ENCODE data around the gene CDH13. TPM values are rescaled to one million over a fixed set of nuclear protein-coding genes. Genes with fewer than 3 reads are reported as not detected.

CDH13 gene
- total RNA-seq, 1 experiment from 2014 or later, result 62.5 TPM

DNA sequence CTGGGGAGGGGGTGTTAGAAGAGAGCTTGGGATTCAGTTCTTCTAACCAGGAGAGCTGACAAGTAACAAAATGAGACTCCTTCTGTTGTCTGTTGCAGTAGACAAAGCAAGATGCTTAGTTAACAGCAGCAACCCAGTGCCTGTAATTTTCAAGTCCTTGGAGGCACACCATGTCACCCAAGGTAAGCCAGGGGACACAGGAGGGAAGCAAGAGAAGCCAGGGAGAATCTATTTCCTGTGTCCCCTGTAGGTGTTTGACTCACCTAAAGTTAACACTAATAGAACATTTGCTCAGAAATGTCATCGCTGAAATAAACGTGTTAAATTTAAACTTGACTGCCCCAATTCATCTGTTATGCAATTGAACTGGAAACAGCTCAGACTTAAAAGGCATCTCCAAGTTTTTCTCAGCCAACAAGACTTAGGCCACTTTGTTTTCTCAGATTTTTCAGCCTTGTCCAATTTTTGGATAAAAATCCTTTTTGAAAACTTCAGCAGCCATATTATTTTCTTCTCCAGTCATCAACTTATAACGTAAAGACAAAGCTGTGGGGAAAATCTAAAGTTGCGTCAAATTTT, 257.6 kb downstream of the CDH13 start:
- Histone ChIP-seq H3K36me3 (peaks cover 2% of the 10 kb centered on the region; the same call in 1 of the 2 replicates), H3K4me3 (no peak overlapping the region), H3K27me3 (replicated peaks) (no peaks in the 10 kb centered on the region)

DNA sequence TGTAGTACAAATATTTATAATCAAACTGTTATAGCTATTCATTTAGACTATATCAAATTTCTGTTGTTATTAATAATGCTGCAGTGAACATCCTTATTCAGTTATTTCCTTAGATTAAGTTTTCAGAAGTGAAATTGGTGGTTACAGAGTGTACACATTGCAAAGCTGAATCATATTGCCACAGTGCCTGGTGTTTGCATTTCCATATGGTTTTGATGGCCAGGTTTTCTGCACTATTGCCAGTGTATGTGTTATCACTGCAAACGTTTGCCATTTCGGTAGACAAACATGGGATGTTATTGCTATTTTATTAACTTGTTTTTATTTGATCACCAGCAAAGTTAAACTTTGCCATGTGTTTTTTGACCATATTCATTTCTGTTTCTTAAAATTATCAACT, 259.4 kb downstream of the CDH13 start:
- no peak overlapping the region for H3K4me3 ChIP-seq
- peaks cover 8% of the 10 kb centered on the region for H3K4me1 ChIP-seq (replicated peaks)
- no peak overlapping the region for H3K27ac ChIP-seq
- no peaks in the 10 kb centered on the region for H3K9me3 ChIP-seq (replicated peaks)
- DNase-seq (ENCODE audit: low read depth in 1 of 2, low spot score in 2 of 2), result no peak
- peaks cover 2% of the 10 kb centered on the region; the same call in 1 of the 2 replicates for H3K36me3 ChIP-seq
- H3K27me3 ChIP-seq (replicated peaks), result no peaks in the 10 kb centered on the region

More for the DNA sequence above, 257.6 kb downstream of the CDH13 start:
- no peak overlapping the region for H3K27ac ChIP-seq
- no peak for DNase-seq (ENCODE audit: low read depth in 1 of 2, low spot score in 2 of 2)
- no peaks in the 10 kb centered on the region for H3K9me3 ChIP-seq (replicated peaks)
- peaks cover 8% of the 10 kb centered on the region for H3K4me1 ChIP-seq (replicated peaks)

- no peaks in the 10 kb centered on the region for H3K9me3 ChIP-seq (replicated peaks)
- no peak overlapping the region for H3K27ac ChIP-seq
- peaks cover 12% of the 10 kb centered on the region for H3K4me1 ChIP-seq (replicated peaks)
- peak in 1 of 2 experiments; percentile 53 for DNase-seq (ENCODE audit: low read depth in 1 of 2, low spot score in 2 of 2)
- no peaks in the 10 kb centered on the region for H3K27me3 ChIP-seq (replicated peaks)
- no peak overlapping the region for H3K4me3 ChIP-seq
- no peaks in the 10 kb centered on the region for H3K36me3 ChIP-seq
Measured at GRCh38 chr16:82888591-82889001, 261.8 kb downstream of the CDH13 start.

GRCh38 chr16:82891424-82891823, 264.7 kb downstream of the CDH13 start:
- no peak overlapping the region for H3K27ac ChIP-seq
- DNase-seq (ENCODE audit: low read depth in 1 of 2, low spot score in 2 of 2), result no peak
- H3K36me3 ChIP-seq, result no peaks in the 10 kb centered on the region
- no peaks in the 10 kb centered on the region for H3K27me3 ChIP-seq (replicated peaks)
- peaks cover 12% of the 10 kb centered on the region for H3K4me1 ChIP-seq (replicated peaks)
- H3K4me3 ChIP-seq, result no peak overlapping the region
- H3K9me3 ChIP-seq (replicated peaks), result no peaks in the 10 kb centered on the region

GRCh38 chr16:82891918-82892317, 265.1 kb downstream of the CDH13 start:
- H3K27ac ChIP-seq, result no peak overlapping the region
- H3K27me3 ChIP-seq (replicated peaks), result no peaks in the 10 kb centered on the region
- H3K36me3 ChIP-seq, result no peaks in the 10 kb centered on the region
- no peaks in the 10 kb centered on the region for H3K9me3 ChIP-seq (replicated peaks)
- peaks cover 12% of the 10 kb centered on the region for H3K4me1 ChIP-seq (replicated peaks)
- H3K4me3 ChIP-seq, result no peak overlapping the region
- DNase-seq (ENCODE audit: low read depth in 1 of 2, low spot score in 2 of 2), result no peak

DNA sequence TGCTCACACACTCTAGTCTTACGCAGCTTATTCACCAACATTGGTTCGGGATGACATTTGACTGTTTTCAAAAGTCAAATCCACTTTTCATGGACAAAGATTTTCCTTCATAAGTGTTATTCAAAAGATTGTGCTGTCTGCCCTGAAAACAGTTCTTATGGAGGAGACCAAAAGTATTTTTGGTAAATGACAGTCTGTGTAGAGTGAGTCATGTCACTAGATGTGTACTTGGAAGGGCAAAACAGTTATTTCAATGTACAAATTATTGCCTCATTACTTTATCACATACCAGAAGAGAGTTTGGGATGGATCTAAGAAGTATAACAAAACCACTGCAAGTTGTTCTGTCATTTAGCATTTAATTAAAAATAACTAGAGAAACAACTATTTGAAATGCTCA, 265.6 kb downstream of the CDH13 start:
- Histone ChIP-seq H3K36me3 (no peaks in the 10 kb centered on the region), H3K27ac (no peak overlapping the region), H3K4me1 (replicated peaks) (peaks cover 12% of the 10 kb centered on the region), H3K27me3 (replicated peaks) (no peaks in the 10 kb centered on the region), H3K4me3 (no peak overlapping the region), H3K9me3 (replicated peaks) (no peaks in the 10 kb centered on the region)
- DNase-seq (ENCODE audit: low read depth in 1 of 2, low spot score in 2 of 2), result no peak

- peaks cover 4% of the 10 kb centered on the region; the same call in 1 of the 2 replicates for H3K4me1 ChIP-seq (replicated peaks)
- H3K36me3 ChIP-seq, result no peaks in the 10 kb centered on the region; the same call in 1 of the 2 replicates
- H3K27me3 ChIP-seq (replicated peaks), result no peaks in the 10 kb centered on the region
- no peak for DNase-seq (ENCODE audit: low read depth in 1 of 2, low spot score in 2 of 2)
- no peak overlapping the region for H3K4me3 ChIP-seq
- H3K27ac ChIP-seq, result no peak overlapping the region
- H3K9me3 ChIP-seq (replicated peaks), result no peaks in the 10 kb centered on the region
Measured at GRCh38 chr16:82895843-82896242, 269.1 kb downstream of the CDH13 start.

- no peaks in the 10 kb centered on the region; the same call in 1 of the 2 replicates for H3K36me3 ChIP-seq
- H3K27ac ChIP-seq, result no peak overlapping the region
- no peaks in the 10 kb centered on the region for H3K9me3 ChIP-seq (replicated peaks)
- no peak for DNase-seq (ENCODE audit: low read depth in 1 of 2, low spot score in 2 of 2)
- no peaks in the 10 kb centered on the region for H3K4me1 ChIP-seq (replicated peaks)
- no peak overlapping the region for H3K4me3 ChIP-seq
- H3K27me3 ChIP-seq (replicated peaks), result no peaks in the 10 kb centered on the region
Measured at GRCh38 chr16:82899006-82899405, 272.2 kb downstream of the CDH13 start.

GRCh38 chr16:82899731-82900450, 273.1 kb downstream of the CDH13 start:
- Histone ChIP-seq H3K9me3 (replicated peaks) (no peaks in the 10 kb centered on the region), H3K27ac (no peak overlapping the region), H3K4me3 (no peak overlapping the region), H3K36me3 (no peaks in the 10 kb centered on the region; the same call in 1 of the 2 replicates), H3K4me1 (replicated peaks) (no peaks in the 10 kb centered on the region), H3K27me3 (replicated peaks) (no peaks in the 10 kb centered on the region)
- no peak for DNase-seq (ENCODE audit: low read depth in 1 of 2, low spot score in 2 of 2)

GRCh38 chr16:82900559-82900958, 273.8 kb downstream of the CDH13 start:
- H3K36me3 ChIP-seq, result no peaks in the 10 kb centered on the region; the same call in 1 of the 2 replicates
- no peak overlapping the region for H3K27ac ChIP-seq
- no peak overlapping the region for H3K4me3 ChIP-seq
- no peaks in the 10 kb centered on the region for H3K27me3 ChIP-seq (replicated peaks)
- no peaks in the 10 kb centered on the region for H3K4me1 ChIP-seq (replicated peaks)
- H3K9me3 ChIP-seq (replicated peaks), result no peaks in the 10 kb centered on the region
- DNase-seq (ENCODE audit: low read depth in 1 of 2, low spot score in 2 of 2), result no peak

DNA sequence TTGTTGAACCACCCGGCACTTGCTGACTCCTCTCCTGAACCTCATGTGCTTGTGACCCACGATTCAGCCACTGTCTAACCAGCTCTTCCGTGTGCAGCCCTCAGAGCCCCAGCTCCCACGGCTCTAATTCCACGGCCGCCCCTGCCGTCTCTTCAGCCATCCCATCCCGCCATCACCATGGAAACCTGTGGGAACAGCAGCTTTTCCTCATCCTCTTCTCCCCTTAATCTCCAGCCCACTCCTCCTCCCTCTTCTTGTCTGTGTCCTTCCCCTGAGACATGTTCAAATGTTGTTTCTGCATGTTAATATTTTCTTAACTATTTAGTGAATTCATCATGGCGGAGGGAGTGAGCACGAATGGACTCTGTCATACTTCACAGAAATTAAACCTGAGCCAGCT, 285.2 kb downstream of the CDH13 start:
- no peaks in the 10 kb centered on the region for H3K9me3 ChIP-seq (replicated peaks)
- H3K27ac ChIP-seq, result no peak overlapping the region
- H3K36me3 ChIP-seq, result no peaks in the 10 kb centered on the region
- H3K27me3 ChIP-seq (replicated peaks), result no peaks in the 10 kb centered on the region
- no peak for DNase-seq (ENCODE audit: low read depth in 1 of 2, low spot score in 2 of 2)
- no peak overlapping the region for H3K4me3 ChIP-seq
- no peaks in the 10 kb centered on the region for H3K4me1 ChIP-seq (replicated peaks)

- H3K4me1 ChIP-seq (replicated peaks), result no peaks in the 10 kb centered on the region
- DNase-seq (ENCODE audit: low read depth in 1 of 2, low spot score in 2 of 2), result no peak
- H3K36me3 ChIP-seq, result no peaks in the 10 kb centered on the region
- H3K4me3 ChIP-seq, result no peak overlapping the region
- H3K27me3 ChIP-seq (replicated peaks), result no peaks in the 10 kb centered on the region
- no peaks in the 10 kb centered on the region for H3K9me3 ChIP-seq (replicated peaks)
- no peak overlapping the region for H3K27ac ChIP-seq
Measured at GRCh38 chr16:82915139-82915824, 288.5 kb downstream of the CDH13 start.

DNA sequence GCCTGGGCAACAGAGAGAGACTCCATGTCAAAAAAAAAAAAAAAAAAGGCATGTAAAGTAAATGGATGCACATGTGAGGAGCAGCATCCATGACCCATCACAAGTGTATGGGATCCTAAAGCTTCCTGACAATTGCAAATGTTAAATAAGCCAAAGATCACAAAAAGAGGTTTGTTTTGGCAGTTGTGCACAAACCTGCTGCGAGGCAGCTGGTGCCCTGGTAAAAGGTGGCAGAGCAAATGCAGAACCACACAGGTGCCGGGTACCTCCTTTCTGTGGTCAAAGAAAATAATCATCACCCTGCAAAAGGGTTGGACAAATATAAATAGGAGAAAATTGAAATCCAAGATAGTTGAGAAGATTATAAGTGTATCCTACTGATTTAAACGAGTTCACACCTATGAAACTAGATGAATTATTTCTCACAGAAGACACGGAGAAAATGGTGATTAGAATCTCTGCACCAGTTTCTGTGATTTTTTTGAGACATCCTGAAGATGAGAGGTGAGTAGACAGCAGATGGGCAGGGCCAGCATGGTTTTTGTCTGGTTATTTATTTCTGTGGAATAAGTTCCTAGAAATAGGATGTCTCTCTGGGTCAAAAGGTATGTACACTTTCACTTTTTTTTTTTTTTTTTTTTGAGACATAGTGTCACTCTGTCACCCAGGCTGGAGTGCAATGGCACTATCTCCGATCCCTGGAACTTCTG, 291.3 kb downstream of the CDH13 start:
- Histone ChIP-seq H3K4me3 (no peak overlapping the region), H3K4me1 (replicated peaks) (no peaks in the 10 kb centered on the region), H3K27me3 (replicated peaks) (no peaks in the 10 kb centered on the region), H3K9me3 (replicated peaks) (no peaks in the 10 kb centered on the region), H3K36me3 (no peaks in the 10 kb centered on the region), H3K27ac (no peak overlapping the region)
- DNase-seq (ENCODE audit: low read depth in 1 of 2, low spot score in 2 of 2), result no peak

Data from SJSA1 (cell line).